ENCODE results near the gene MRAS.
"Not testable (repeated sequence)": the region's sequence is repeated elsewhere in the genome, so short reads cannot be mapped to it uniquely, and the experiment has no call there.

The MRAS gene

GRCh38 chr3:138408751-138409570 lies 60.6 kb downstream of the MRAS start:
- Histone ChIP-seq H3K9ac (ENCODE audit: low read length) (no peak overlapping the region), H3K4me1 (ENCODE audit: control insufficient read depth, insufficient read depth, low read depth, low read length) (peaks cover 8% of the 10 kb centered on the region), H3K23ac (ENCODE audit: low read length in 2 of 2) (no peak overlapping the region), H3K36me3 (ENCODE audit: control insufficient read depth in 1 of 2, insufficient read depth in 2 of 2, low read depth in 1 of 2, low read length in 2 of 2) (peaks cover 17 to 20% of the 10 kb centered on the region in 2 experiments), H3K14ac (ENCODE audit: low read length in 2 of 2) (no peak overlapping the region), H4K8ac (ENCODE audit: low read length) (no peak overlapping the region), H3K4me3 (ENCODE audit: insufficient read depth in 1 of 2, low read depth in 1 of 2, low read length in 2 of 2) (no peak overlapping the region), H2AFZ (ENCODE audit: low read depth, low read length) (no peak overlapping the region), H2BK15ac (ENCODE audit: low read depth, poor library complexity, severe bottlenecking) (no peak overlapping the region), H3K18ac (ENCODE audit: low read depth in 1 of 2, low read length in 2 of 2) (no peak overlapping the region), H3K27me3 (ENCODE audit: control insufficient read depth in 1 of 2, insufficient read depth in 1 of 2, low read length in 2 of 2) (no peaks in the 10 kb centered on the region), H2BK5ac (ENCODE audit: low read depth, low read length, poor library complexity, severe bottlenecking) (no peak overlapping the region), H3K27ac (ENCODE audit: low read length, poor library complexity, severe bottlenecking) (no peak overlapping the region), H3K4me2 (ENCODE audit: low read length, poor library complexity, severe bottlenecking) (no peak overlapping the region), H2BK12ac (ENCODE audit: low read length in 2 of 2) (no peak overlapping the region), H3K79me1 (replicated peaks; ENCODE audit: low read length, poor library complexity, severe bottlenecking) (no peaks in the 10 kb centered on the region), H2BK120ac (ENCODE audit: low read depth, low read length) (no peak overlapping the region), H2AK5ac (ENCODE audit: low read length, severe bottlenecking) (no peak overlapping the region), H4K91ac (ENCODE audit: low read length) (no peak overlapping the region), H3K4ac (ENCODE audit: low read depth in 1 of 2, low read length in 2 of 2) (no peak overlapping the region), H3K9me3 (ENCODE audit: control insufficient read depth, low read length) (no peaks in the 10 kb centered on the region)
- DNase-seq: no peak
- WGBS: 83% methylated on average over 7 of the region's 7 CpGs

DNA sequence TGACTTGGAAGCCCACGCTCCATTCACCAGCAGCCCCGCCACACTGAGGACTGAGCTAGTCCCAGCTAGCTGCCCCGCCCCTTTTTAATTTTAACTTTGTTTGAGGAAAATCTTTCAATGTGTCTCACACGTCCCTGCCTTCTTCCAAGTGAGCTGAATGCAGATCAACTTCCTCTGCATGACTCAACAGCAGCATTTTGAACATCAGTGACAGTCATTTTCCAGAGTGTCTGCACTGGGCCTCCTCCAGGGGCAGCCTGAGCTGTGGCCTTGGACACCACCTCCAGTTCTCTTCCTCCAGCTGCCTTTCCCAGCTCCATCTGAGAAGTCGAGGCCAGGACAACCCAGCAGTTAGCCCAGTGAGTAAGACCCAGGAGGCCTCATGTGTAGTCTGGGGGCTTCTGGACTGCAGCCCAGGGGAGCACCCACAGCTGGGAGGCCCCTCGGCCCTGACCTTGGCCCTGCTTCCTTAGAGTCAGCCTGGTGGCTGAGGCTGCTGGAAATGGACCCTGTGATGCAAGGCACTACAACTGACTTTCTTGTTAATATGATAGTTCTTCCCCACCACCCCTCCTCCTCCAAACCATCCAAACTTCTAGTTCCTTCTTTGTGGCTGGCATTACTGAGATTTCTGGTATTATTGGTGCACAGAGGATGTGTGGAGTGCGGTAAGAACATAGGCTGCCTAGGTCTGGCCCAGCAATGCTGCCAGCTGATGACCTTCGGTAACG lies 64.6 kb downstream of the MRAS start:
- no peak overlapping the region for H3K27ac ChIP-seq (ENCODE audit: low read length, poor library complexity, severe bottlenecking)
- 81% methylated on average over 9 of the region's 9 CpGs for WGBS

DNA sequence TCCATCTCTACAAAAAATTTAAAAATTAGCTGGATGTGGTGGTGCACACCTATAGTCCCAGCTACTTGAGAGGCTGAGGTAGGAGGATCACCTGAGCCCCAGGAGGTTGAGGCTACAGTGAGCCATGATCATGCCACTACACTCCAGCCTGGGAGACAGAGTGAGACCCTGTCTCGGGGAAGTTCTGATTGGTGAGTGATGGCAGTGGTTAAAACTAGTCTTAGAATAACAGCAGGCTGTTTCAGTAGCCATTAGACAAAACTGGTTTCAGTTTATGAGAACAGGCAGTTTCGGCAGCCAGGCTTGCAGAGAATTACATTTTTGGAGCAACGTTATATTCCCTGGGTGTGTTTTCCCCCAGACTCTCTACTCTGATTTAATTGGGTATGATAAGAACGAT lies 67.9 kb downstream of the MRAS start:
- not testable (repeated sequence) for H2BK15ac ChIP-seq (ENCODE audit: low read depth, poor library complexity, severe bottlenecking); H3K9me3 ChIP-seq (ENCODE audit: control insufficient read depth, low read length); H2AK5ac ChIP-seq (ENCODE audit: low read length, severe bottlenecking); H4K91ac ChIP-seq (ENCODE audit: low read length); H3K23ac ChIP-seq (ENCODE audit: low read length in 2 of 2); H3K4me3 ChIP-seq (ENCODE audit: insufficient read depth in 1 of 2, low read depth in 1 of 2, low read length in 2 of 2); H3K36me3 ChIP-seq (ENCODE audit: control insufficient read depth in 1 of 2, insufficient read depth in 2 of 2, low read depth in 1 of 2, low read length in 2 of 2); H3K9ac ChIP-seq (ENCODE audit: low read length); H3K4ac ChIP-seq (ENCODE audit: low read depth in 1 of 2, low read length in 2 of 2); H2BK12ac ChIP-seq (ENCODE audit: low read length in 2 of 2); H3K27ac ChIP-seq (ENCODE audit: low read length, poor library complexity, severe bottlenecking); H4K8ac ChIP-seq (ENCODE audit: low read length); H2BK120ac ChIP-seq (ENCODE audit: low read depth, low read length); H3K14ac ChIP-seq (ENCODE audit: low read length in 2 of 2); H2BK5ac ChIP-seq (ENCODE audit: low read depth, low read length, poor library complexity, severe bottlenecking); H3K4me2 ChIP-seq (ENCODE audit: low read length, poor library complexity, severe bottlenecking); H3K18ac ChIP-seq (ENCODE audit: low read depth in 1 of 2, low read length in 2 of 2); H2AFZ ChIP-seq (ENCODE audit: low read depth, low read length); H3K27me3 ChIP-seq (ENCODE audit: control insufficient read depth in 1 of 2, insufficient read depth in 1 of 2, low read length in 2 of 2); H3K4me1 ChIP-seq (ENCODE audit: control insufficient read depth, insufficient read depth, low read depth, low read length); H3K79me1 ChIP-seq (replicated peaks; ENCODE audit: low read length, poor library complexity, severe bottlenecking); DNase-seq
- 80% methylated on average over 4 of the region's 4 CpGs for WGBS

More for the DNA sequence above, 64.6 kb downstream of the MRAS start:
- peak; percentile 50 for DNase-seq
- Histone ChIP-seq H2BK5ac (ENCODE audit: low read depth, low read length, poor library complexity, severe bottlenecking) (no peak overlapping the region), H3K4me2 (ENCODE audit: low read length, poor library complexity, severe bottlenecking) (no peak overlapping the region), H3K27me3 (ENCODE audit: control insufficient read depth in 1 of 2, insufficient read depth in 1 of 2, low read length in 2 of 2) (no peaks in the 10 kb centered on the region), H2BK12ac (ENCODE audit: low read length in 2 of 2) (no peak overlapping the region), H2AFZ (ENCODE audit: low read depth, low read length) (no peak overlapping the region), H4K91ac (ENCODE audit: low read length) (no peak overlapping the region), H3K36me3 (ENCODE audit: control insufficient read depth in 1 of 2, insufficient read depth in 2 of 2, low read depth in 1 of 2, low read length in 2 of 2) (no peaks in the 10 kb centered on the region), H2BK15ac (ENCODE audit: low read depth, poor library complexity, severe bottlenecking) (no peak overlapping the region), H4K8ac (ENCODE audit: low read length) (no peak overlapping the region), H3K9me3 (ENCODE audit: control insufficient read depth, low read length) (no peaks in the 10 kb centered on the region), H2AK5ac (ENCODE audit: low read length, severe bottlenecking) (no peak overlapping the region), H3K4ac (ENCODE audit: low read depth in 1 of 2, low read length in 2 of 2) (no peak overlapping the region), H3K4me3 (ENCODE audit: insufficient read depth in 1 of 2, low read depth in 1 of 2, low read length in 2 of 2) (no peak overlapping the region), H3K4me1 (ENCODE audit: control insufficient read depth, insufficient read depth, low read depth, low read length) (peaks cover 11% of the 10 kb centered on the region), H2BK120ac (ENCODE audit: low read depth, low read length) (no peak overlapping the region), H3K9ac (ENCODE audit: low read length) (no peak overlapping the region), H3K14ac (ENCODE audit: low read length in 2 of 2) (no peak overlapping the region), H3K18ac (ENCODE audit: low read depth in 1 of 2, low read length in 2 of 2) (no peak overlapping the region), H3K23ac (ENCODE audit: low read length in 2 of 2) (no peak overlapping the region), H3K79me1 (replicated peaks; ENCODE audit: low read length, poor library complexity, severe bottlenecking) (no peaks in the 10 kb centered on the region)

GRCh38 chr3:138417559-138417982 lies 69.2 kb downstream of the MRAS start:
- peak; percentile 78 for DNase-seq
- Histone ChIP-seq H3K36me3 (ENCODE audit: control insufficient read depth in 1 of 2, insufficient read depth in 2 of 2, low read depth in 1 of 2, low read length in 2 of 2) (no peaks in the 10 kb centered on the region), H3K18ac (ENCODE audit: low read depth in 1 of 2, low read length in 2 of 2) (no peak overlapping the region), H3K23ac (ENCODE audit: low read length in 2 of 2) (no peak overlapping the region), H3K4me1 (ENCODE audit: control insufficient read depth, insufficient read depth, low read depth, low read length) (peaks cover 8% of the 10 kb centered on the region), H3K9me3 (ENCODE audit: control insufficient read depth, low read length) (no peaks in the 10 kb centered on the region), H3K14ac (ENCODE audit: low read length in 2 of 2) (no peak overlapping the region), H3K79me1 (replicated peaks; ENCODE audit: low read length, poor library complexity, severe bottlenecking) (no peaks in the 10 kb centered on the region), H3K4ac (ENCODE audit: low read depth in 1 of 2, low read length in 2 of 2) (no peak overlapping the region), H2BK120ac (ENCODE audit: low read depth, low read length) (no peak overlapping the region), H3K4me2 (ENCODE audit: low read length, poor library complexity, severe bottlenecking) (no peak overlapping the region), H3K27me3 (ENCODE audit: control insufficient read depth in 1 of 2, insufficient read depth in 1 of 2, low read length in 2 of 2) (peaks cover 3% of the 10 kb centered on the region in 2 experiments), H3K9ac (ENCODE audit: low read length) (no peak overlapping the region), H2BK12ac (ENCODE audit: low read length in 2 of 2) (no peak overlapping the region), H2AFZ (ENCODE audit: low read depth, low read length) (no peak overlapping the region), H2BK5ac (ENCODE audit: low read depth, low read length, poor library complexity, severe bottlenecking) (no peak overlapping the region), H4K8ac (ENCODE audit: low read length) (no peak overlapping the region), H3K4me3 (ENCODE audit: insufficient read depth in 1 of 2, low read depth in 1 of 2, low read length in 2 of 2) (no peak overlapping the region), H4K91ac (ENCODE audit: low read length) (no peak overlapping the region), H2BK15ac (ENCODE audit: low read depth, poor library complexity, severe bottlenecking) (no peak overlapping the region), H2AK5ac (ENCODE audit: low read length, severe bottlenecking) (no peak overlapping the region), H3K27ac (ENCODE audit: low read length, poor library complexity, severe bottlenecking) (no peak overlapping the region)
- 16% methylated on average over 7 of the region's 7 CpGs for whole genome bisulfite sequencing
